Hematopoietic multipotent progenitor cell (in vitro differentiated cells): ENCODE data around the gene BMI1. TPM values are rescaled to one million over a fixed set of nuclear protein-coding genes. Genes with fewer than 3 reads are reported as not detected.
"Not testable (repeated sequence)": the region's sequence is repeated elsewhere in the genome, so short reads cannot be mapped to it uniquely, and the experiment has no call there.

Experiments
- DNase-seq, 3 donors: peaks; one replicate each; pipeline ENCODE4 v3.0.0-alpha.2; 2011 to 2015; ENCODE audit warnings: low read depth in 2 of 3, low spot score in 2 of 3
- total RNA-seq: library from RNA; depleted of rRNA; stranded (reverse); fragments of >200 nt; gene quantifications from one replicate; pipeline ENCODE4 v1.2.3, GENCODE V29; 2012

Gene BMI1
- total RNA-seq: 53.3 TPM

DNA sequence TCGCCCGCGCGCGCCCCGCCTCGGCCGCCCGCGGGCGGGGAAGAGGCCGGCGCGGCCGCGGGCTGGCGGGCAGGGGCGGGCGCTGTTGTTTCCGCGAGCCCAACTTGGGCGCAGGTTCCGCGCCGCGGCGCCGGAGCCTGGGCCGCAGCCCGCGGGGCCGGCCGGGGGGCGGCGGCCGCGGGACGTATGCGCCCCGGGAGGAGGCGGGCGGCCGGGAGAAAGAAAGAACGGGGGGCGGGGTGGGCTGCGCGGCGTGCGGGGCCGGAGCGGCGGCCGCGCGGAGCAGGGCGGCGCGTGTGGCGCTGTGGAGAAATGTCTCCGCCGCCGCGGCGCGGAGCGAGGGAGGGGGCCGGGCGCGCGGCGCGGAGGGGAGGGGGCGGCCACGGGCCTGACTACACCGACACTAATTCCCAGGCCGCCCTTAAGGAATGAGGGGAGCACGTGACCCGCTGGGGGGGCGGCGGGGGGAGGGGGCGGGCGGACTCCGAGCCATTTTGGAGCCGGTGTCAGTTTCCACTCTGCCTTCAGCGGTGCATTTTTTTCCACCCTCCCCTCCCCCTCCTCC is at the start of gene BMI1:
Gene BMI1 (plus strand): TSS at position 509 of the 565 bp plus-strand sequence. CDS start 5,351 bp downstream, outside the sequence.
- peak in 2 of 3 donors; percentile 78 to 86 for DNase-seq

DNA sequence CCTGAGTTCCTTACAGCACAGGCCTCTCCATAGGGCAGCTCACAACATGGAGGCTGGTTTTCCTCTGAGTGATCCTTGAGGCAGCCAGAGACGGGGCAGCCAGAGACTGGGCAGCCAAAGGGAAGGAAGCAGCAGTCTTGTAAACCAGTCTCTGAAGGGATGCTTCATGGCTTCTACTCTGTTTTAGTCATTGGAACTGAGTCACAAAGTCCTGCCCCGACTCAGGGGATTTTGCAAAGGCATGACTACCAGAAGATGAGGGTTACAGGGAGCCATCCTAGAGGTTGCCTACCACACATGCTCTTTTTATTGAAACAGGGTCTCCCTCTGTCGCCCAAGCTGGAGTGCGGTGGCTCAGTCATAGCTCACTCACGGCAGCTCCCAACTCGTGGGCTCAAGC is 49.1 kb upstream of the BMI1 start:
- DNase-seq: no peak

DNA sequence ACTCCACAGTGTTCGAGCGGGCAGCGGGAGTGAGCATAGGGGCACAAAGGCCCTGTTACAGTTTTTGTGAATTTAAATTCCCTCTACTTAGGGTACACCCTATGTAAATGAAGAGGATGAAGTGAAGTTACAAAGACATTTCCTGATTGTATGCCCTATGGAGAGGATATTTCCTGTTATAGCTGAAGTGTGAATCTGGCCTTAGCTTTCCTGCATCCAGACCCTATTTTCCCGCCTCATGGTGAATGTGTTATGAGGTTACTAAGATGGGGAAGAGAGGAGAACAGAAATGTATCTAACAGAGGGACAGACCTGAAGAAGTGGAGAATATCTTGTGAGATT is 42.5 kb upstream of the BMI1 start:
- no peak for DNase-seq

DNA sequence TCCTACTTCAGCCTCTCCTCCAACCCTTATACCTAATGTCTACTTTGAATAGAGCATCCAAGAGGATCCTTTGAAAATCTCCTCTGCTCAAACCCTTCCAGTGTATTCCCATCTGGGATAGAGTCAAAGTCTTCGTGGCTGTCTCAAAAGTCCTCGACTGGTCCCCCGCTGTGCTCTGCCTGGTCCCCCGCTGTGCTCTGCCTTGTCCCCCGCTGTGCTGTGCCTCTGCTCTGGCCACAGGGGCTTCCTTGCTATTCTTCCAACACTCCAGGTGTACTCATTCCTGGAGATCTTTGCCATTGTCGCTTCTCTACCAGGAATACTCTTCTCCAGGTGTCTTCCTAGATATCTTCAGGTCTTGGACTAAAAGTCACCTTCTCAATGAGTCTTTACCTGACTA is 40.8 kb upstream of the BMI1 start:
- no peak for DNase-seq

DNA sequence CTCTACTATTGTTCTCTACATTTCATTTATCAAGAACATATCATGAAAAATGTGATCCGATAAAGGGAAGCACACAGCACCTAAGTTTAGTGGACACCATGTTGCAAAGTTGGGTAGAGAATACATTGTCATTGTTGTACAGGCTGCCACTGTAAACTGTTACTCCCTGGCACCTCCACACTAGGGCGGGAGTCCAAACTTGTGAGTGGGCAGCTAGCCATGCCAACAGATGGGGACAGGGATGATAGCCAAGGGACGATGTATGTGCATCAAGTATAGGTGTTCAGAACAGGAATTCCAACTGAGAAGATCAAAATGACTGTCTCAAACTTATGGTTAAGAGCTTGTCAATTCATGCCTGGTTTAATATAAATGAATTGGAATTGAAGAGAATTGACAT is 35.8 kb upstream of the BMI1 start:
- no peak for DNase-seq

DNA sequence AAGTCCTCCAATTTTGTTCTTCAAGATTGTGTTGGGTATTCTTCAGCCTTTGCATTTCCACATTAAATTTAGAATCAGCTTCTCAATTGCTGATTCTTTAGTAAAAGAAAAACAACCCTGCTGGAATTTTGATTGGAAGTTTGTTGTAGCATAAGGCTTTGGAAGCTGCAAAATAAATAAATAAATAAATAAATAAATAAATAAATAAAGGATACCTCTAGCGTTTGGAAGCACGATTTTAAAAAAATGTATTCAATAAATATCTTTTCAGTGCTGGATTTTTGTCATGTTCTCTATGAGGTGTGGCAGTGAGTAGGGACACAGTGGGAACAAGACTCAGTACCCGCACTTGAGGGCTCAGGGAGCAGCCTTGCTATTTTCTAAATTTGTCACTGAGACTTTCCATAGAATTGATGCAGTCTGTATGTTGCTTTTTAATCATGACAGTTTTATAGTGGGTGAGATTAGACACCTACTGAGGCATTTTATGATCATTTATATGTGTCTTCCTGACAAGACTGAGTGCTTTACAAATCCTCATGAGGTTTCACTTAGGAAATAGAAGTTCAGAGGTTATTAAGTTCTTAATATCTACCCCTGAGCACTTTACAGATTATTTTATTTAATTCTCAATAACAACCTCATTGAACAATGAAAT is 27.0 kb upstream of the BMI1 start:
- DNase-seq: no peak

DNA sequence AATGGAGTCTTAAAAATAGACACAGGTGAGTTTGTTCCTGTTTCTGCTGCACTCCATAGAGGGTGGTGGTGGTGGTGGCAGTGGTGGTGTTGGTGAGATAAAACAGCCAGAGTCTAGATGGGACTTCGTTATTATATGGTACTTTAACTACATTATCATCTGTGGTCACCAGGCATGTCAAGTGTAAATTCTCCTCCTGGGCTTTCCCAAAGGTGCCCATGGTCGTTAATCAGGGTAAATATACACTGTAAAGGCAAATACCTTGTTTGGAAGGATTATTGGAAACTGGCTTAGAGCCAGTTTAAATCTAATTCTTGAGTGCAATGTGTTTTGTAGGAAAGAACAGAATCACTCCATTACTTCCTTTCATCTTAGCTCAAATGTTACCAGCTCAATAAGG is 26.2 kb upstream of the BMI1 start:
- DNase-seq: no peak

DNA sequence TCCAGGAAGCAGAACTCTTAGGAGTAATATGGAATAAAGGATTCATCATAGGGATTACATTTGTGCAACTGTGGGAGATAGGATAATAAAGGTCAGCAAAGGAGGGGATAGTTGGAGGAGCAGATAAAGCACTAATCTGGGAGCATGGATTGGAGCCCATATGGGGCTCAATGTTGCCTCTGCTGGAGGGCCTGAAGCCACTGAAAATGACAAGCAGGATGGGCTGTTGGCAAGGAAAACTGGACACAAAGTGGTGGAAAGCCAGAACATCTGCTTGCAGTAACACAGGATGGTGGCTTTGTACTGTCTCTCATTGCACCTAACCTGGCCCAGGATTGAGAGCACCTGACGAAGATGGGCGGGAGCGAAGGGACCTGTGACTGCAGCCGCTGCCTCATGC is 19.7 kb upstream of the BMI1 start:
- no peak for DNase-seq

DNA sequence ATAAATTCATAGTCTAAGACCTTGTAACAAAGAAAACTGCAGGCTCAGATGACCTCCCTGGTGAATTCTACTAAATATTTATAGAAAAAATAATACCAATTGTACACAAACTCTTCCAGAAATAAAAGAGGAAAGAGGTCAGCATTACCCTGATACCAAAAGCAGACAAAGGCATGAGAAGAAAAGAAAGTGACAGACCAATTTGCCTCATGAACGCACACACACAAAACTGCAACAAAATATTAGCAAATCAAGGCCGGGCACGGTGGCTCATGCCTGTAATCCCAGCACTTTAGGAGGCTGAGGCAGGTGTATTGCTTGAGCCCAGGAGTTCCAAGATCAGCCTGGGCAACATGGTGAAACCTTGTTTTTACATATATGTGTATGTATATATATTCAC is 17.4 kb upstream of the BMI1 start:
- no peak for DNase-seq

DNA sequence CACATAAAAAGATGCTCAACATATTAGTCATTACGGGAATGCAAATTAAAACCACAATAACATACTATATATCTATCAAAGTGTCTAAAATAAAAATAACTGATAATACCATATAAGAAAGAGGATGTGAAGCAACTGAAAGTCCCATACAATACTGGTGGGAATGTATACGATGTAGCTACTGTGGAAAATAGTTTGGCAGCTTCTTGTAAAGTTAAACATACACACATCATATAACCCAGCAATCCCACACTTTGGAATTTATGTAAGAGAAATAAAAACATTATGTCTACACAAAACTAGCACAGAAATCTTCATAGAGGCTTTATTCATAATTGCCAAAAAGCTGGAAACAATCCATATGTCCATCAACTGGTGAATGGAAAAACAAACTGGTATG is 15.2 kb upstream of the BMI1 start:
- DNase-seq: no peak

DNA sequence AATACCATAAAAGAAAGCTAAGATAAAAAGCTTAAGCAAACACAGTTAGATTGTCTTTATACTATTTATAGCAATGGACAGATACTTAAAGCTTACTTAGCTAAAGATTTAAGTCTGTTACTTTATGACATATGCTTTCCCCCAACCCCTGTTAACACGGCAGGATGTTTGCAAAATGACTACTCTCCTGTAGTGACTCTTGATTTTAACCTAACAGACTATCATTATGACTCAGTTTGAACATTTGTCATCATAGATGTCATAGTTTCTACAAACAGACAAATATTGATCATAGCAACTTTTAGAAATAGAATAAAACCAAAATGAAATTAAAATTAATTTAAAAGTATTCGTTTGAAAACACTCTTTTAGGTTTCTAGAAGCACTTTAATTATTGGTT is 12.5 kb upstream of the BMI1 start:
- DNase-seq: no peak

DNA sequence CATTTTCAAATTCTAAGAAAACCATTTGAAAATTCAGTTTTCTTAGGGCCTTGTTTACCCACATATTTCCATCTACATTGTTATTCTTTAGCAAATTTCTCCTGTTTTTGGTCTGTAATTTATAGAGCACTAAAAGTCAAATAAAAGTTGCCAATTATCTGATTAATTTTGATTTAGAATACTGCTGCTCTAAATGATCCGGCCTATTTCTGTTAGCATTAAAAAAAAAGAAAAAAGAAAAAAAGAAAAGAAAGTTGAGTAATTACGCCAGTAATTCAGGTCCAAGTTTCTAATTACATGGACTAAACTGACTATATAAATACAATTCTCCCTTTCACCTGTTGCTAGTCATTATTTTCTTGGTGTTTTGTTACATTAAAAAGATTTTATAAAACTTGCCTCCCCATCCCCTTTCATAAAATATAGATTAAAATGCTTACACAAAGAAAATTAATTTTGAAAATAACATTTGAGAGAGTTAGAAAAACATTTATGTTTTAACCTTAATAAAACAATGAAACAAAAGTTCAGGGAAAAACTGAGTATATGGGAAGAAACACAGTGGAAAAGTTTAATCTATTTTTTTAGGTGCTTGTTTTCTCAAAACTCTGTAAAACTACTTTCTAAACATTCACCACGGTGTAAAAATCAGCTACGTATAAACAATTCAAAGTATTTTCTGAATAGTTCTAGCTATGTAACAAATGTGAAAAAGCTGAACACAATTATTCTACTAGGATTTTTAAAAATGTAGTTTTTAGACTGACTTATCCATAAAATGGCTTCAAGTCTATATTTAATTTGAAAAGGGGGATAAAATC is 11.5 kb upstream of the BMI1 start:
- DNase-seq: no peak

DNA sequence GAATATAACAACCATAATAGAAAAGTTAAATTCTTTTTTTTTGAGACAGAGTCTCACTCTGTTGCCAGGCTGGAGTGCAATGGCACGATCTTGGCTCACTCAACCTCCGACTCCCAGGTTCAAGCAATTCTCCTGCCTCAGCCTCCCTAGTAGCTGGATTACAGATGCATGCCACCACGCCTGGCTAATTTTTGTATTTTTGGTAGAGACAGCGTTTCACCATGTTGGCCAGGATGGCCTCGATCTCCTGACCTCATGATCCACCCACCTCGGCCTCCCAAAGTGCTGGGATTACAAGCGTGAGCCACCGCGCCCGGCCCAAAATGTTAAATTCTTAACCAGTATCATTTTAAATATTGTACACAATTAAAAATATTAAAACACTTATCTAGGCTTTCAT is 10.9 kb upstream of the BMI1 start:
- not testable (repeated sequence) for DNase-seq

DNA sequence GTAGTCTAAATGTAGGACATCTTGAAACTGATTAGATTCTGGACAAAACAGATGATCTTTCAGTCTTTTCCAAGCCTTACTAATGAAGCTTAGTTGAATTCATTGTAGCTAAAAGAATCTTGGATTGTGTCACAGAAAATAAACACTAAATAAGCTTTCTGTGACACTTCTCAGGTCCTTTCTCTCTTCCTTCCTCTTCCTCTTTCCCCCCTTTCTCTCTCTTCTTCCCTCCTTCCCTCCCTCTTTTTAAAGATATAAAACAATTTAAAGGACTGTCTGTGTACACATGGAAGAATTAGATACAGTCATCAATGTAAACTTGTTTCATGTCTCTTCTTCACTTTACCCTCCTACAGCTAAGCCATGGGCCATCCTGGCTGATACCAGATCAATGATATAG is 10.0 kb upstream of the BMI1 start:
- DNase-seq: no peak

DNA sequence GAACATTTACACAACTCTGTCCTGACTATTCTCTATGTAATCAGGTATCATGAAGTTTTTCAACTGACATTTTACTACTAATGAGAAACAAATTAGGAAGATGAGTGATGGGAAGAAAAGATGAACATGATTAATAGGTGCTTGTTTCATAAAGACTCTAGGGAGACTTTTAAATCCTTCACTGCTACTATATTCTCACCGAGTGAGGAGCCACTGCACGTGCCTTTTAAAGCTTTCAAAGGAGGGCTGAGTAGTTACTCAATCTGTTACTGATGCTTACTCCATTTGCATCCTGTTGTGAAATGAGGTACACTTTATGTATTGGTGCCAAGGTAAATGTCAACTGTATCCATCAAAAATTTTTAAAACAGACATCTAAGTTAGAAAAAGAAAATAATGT is 6.0 kb upstream of the BMI1 start:
- no peak for DNase-seq

DNA sequence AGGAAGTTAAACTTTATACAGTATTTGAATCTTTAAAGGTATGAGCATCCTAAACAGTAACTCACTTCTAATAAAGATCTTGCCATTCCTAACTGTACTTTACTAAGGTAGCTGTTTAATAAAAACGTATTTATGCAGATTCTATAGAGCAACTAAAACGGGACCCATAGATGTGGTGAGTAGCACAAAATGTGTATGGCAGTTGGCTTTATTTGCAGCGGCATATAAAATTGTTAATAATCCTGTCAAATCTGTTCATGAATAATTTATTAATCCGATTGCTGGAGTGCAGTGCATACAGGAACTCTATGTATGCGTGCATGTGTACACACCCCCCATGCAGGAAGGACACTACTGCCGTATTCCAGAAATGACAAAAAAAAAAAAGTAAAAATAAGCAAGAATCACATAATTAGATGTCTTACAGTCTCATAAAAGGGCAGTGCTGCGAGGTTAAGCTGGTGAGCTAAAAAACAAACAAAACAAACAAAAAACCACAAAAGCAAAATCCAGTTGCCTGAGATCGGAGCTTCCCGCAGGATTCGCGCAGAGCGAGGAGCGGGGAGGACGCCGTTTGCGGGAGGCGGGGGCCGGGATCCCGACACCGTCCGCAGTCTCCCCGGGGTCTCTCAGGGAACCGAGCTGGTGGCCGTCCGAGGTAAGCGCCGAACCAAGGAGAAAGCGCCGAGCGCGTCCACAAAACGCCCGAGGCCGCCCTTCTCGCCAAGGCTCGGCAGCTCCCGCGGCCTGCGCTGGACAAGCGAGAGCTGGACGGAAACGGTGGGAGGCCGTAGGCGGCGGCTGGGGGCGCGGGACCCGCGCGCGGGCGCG is 5.2 kb upstream of the BMI1 start:
- DNase-seq: no peak

DNA sequence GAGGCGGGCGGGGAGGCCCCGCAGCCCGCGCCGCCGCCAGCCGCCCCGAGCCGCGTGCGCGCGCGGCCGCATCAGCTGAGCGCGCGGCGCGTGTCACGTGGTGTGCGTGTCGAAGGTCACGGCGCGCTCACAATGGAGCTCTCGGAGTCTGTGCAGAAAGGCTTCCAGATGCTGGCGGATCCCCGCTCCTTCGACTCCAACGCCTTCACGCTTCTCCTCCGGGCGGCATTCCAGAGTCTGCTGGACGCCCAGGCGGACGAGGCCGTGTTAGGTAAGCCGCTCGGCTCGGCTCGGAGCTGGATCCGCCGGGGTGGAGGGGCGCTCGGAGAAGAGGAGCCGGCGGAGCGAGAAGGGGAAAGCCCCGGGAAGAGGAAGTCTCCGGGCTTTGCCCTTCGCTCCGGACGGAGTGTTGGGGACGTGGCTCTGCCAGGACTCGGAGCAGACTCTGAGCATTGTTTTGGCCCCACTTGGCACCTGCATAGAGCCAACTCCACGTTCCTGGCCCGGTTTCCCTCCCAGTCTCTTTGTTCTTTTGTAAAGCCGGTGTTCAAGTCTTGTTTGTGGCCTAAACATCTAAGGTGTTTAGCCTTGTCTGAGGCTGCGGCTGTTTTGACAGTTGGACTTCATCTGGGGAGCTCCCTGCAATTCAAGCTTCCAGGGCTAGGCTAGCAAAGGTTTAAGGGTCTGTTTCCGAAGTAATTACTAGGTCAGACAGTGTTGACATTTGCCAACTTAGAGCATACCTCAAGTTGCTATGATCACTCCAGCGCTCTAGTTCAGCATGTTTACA is 4.4 kb upstream of the BMI1 start, which contains the start of gene COMMD3:
Gene COMMD3 (plus strand): TSS at position 103 of the 790 bp plus-strand sequence. CDS start 30 bp downstream, at position 133.
- peak in 2 of 3 donors; percentile 85 to 87 for DNase-seq

DNA sequence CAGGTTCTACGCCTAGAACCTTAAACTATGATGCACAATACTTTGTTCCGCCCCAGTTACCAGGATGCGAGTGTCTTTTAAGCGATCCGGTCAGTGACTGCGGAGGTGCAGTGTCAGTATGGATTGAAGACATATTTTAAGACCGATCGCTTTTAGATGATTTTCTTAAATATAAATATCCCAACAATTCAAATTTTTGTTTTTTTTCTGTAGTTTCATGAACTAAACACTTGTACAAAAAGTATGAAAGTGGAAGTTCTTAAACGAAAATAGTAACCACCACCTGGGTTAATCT is 3.9 kb upstream of the BMI1 start:
- no peak for DNase-seq

DNA sequence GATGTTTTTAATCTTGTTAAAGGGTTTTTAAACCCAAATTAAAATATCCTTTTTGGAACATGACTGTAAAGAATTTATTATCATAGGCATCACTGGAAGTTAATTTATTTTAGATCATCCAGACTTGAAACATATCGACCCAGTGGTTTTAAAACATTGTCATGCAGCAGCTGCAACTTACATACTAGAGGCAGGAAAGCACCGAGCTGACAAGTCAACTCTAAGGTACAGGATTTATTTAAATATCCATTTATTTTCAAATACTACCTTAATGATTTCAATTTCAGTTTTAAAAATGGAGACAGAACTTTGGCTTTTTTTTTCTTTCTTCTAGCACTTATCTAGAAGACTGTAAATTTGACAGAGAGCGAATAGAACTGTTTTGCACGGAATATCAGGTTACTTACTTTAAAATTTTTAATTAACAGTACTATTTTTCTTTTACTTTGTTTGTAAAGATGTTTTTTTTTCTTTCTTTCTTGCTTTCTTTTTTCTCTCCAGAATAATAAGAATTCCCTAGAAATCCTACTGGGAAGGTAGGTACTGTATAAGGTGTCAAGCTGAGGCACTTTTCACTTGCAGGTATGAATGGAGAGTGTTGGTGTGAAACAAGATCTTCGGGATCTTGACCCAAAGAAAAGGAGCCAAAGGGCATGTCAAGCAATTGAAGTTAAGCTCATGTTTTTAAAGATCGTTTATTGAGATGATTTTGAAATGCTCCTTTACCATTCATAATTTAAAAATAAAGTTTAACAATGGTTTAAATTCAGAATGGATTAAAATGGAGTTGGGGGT is 2.9 kb upstream of the BMI1 start:
- no peak for DNase-seq

DNA sequence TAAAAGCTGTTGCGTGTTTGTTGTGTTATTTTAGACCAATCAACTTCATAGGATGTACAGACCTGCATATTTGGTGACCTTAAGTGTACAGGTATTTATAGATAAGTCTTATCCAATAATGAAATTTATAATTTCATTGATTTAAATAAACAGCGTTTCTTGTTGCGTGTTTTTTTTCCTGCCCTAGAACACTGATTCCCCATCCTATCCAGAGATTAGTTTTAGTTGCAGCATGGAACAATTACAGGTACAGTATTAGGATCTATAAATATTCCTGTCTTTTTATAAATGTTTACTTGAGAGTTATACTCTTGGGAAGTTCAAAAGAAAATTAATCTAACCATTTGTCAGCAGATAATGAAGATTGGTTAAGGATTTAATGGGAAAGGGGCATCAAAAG is 2.1 kb upstream of the BMI1 start:
- DNase-seq: no peak
